AG10803 (cell line): ENCODE measurements around the gene LMAN2.

Experiments used
- DNase-seq: peaks from one replicate; pipeline ENCODE4 v3.0.0; 2010; ENCODE audit warnings: low read depth
- H3K4me3 ChIP-seq: 2 replicates; pipeline ENCODE4 v1.5.1; 2011; ENCODE audit warnings: mild to moderate bottlenecking, low read length, control low read depth
- CTCF ChIP-seq: conservative IDR thresholded peaks from 2 replicates; pipeline ENCODE4 v1.5.1; 2011; ENCODE audit warnings: mild to moderate bottlenecking, low read length, control low read depth, inconsistent platforms

Gene LMAN2

DNA sequence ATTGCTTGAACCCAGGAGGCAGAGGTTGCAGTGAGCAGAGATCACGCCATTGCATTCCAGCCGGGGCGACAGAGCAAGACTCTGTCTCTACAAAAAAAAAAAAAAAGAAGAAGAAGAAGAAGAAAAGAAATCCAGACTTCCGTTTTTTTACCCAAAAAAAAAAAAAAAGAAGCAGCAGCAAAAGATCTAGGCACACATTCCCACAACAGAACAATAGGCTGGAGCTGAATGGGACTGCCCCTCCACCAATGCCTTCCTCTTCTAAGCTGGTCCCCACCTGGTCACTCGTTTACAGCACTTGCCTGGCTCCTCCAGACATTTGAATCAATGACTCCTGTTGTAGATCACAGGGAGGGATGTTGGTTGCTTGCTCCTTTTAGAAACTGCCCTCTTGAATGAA, 1.6 kb upstream of the LMAN2 start:
- no peak for TF ChIP-seq CTCF

DNA sequence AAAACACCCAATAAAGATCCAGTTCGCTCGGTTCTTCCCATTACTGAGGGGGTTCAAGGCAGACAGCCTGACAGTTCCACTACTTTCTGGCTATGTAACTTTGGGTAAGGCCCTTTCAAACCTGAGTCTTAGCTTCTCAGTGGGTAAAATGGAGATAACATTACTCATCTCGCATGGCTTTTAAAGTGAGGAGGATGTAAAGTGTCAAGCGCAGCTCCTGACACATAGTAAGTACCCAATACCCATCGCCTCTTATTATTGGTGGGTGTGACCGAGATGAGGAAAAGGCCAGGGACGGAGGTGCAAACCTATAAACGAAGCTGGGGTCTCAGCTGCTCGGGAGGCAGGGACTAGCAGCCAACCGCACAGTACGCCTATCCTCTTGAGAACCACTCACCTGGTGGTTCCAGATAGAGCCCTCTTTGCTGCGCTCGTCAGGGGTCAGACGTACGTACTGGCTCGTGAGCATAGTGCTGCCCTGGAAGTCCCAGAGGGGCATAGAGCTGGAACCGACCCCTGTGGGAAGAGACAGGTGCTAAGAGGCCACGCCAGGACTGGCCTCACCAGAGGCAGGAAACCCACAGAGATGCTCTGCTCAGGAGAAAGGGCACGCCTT, 584 bp downstream of the LMAN2 start:
- DNase-seq: no peak

More for the DNA sequence above, 1.6 kb upstream of the LMAN2 start:
- DNase-seq: no peak
- H3K4me3 ChIP-seq: no peak overlapping the region

GRCh38 chr5:177349762-177350161, 1.7 kb downstream of the LMAN2 start:
- H3K4me3 ChIP-seq: peak overlapping the region; percentile 100; the same call in 1 of the 2 replicates
- TF ChIP-seq CTCF: no peak
- no peak for DNase-seq

More for the DNA sequence above, 584 bp downstream of the LMAN2 start:
- H3K4me3 ChIP-seq: peak overlapping the region; percentile 100
- no peak for TF ChIP-seq CTCF

DNA sequence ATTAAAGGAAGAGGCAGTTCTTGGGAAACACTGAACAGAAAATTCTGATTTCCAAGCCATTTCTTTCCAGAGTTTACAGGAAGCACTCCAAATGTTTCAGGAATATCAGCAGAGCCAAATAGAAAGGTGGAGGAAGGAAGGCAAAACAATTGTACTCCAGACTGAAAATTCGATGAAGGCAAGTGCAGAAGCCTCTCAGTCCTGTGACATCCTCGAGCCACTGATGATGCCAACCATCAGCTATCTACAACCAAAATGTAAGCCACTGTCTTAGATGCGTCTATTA, 2.2 kb downstream of the LMAN2 start:
- no peak for TF ChIP-seq CTCF
- no peak overlapping the region for H3K4me3 ChIP-seq

GRCh38 chr5:177347699-177348098, 3.8 kb downstream of the LMAN2 start:
- TF ChIP-seq CTCF: no peak
- no peak overlapping the region for H3K4me3 ChIP-seq

More for the DNA sequence above, 2.2 kb downstream of the LMAN2 start:
- no peak for DNase-seq

GRCh38 chr5:177346820-177347219, 4.6 kb downstream of the LMAN2 start:
- H3K4me3 ChIP-seq: no peak overlapping the region
- DNase-seq: no peak

More at GRCh38 chr5:177347699-177348098, 3.8 kb downstream of the LMAN2 start:
- no peak for DNase-seq

More at GRCh38 chr5:177346820-177347219, 4.6 kb downstream of the LMAN2 start:
- TF ChIP-seq CTCF: no peak
